Endothelial cell of umbilical vein (primary cell): Measurements from ENCODE around the gene EPN2. TPM values are rescaled to one million over a fixed set of nuclear protein-coding genes. Genes with fewer than 3 reads are reported as not detected.

Experiments used
- BruUV-seq: library from RNA; stranded (reverse); fragments of 400-500 nt; replicated peaks from 2 replicates; lab custom pipeline; 2021; lab: Mats Ljungman, UMichigan
- CTCF ChIA-PET: fragments of 300-600, 350-600 bp; sonication (Branson Sonifier 250); formaldehyde crosslinking; loops from one replicate; lab custom pipeline; 2021; ENCODE audit warnings: antibody characterized with exemption, inconsistent platforms; lab: Charles Lee
- POLR2A ChIA-PET: fragments of 300-600, 350-600 bp; sonication (Branson Sonifier 250); formaldehyde crosslinking; loops from one replicate; lab custom pipeline; 2021; ENCODE audit warnings: antibody characterized with exemption, inconsistent platforms; lab: Charles Lee
- DNase-seq: peaks from one replicate; pipeline ENCODE4 v3.0.0-alpha.2; 2011; ENCODE audit warnings: low read depth, low spot score
- FAIRE-seq: peaks from 2 replicates; lab custom pipeline; 2011; peaks lifted over from hg19 to GRCh38; lab: Jason Lieb, UNC
- H2AFZ ChIP-seq: 2 replicates; pipeline ENCODE4 v1.6.0; 2012; ENCODE audit warnings: low read depth, low read length, control low read depth, inconsistent platforms
- H3K27ac ChIP-seq: 2 replicates; pipeline ENCODE4 v1.5.1; 2011; ENCODE audit warnings: low read depth, mild to moderate bottlenecking, control low read depth, low read length, moderate library complexity; ENCODE audit not compliant: insufficient read depth
- H3K27me3 ChIP-seq, 2 experiments: 2 replicates each; pipeline versions ENCODE4 v1.6.0 to v1.6.1; 2011; ENCODE audit warnings: low read length in 2 of 2, mixed read lengths in 1 of 2; ENCODE audit not compliant: control insufficient read depth in 2 of 2, insufficient read depth in 2 of 2
- H3K36me3 ChIP-seq, 2 experiments: 2 replicates in 1 of 2; 3 replicates in 1 of 2; pipeline ENCODE4 v1.5.1; 2011; ENCODE audit warnings: low read length in 2 of 2, mild to moderate bottlenecking in 1 of 2, moderate library complexity in 1 of 2; ENCODE audit not compliant: control insufficient read depth in 2 of 2, insufficient read depth in 2 of 2; ENCODE audit errors: extremely low read depth in 1 of 2
- H3K4me1 ChIP-seq: 3 replicates; pipeline ENCODE4 v1.5.1; 2011; ENCODE audit warnings: mild to moderate bottlenecking, low read length; ENCODE audit not compliant: control insufficient read depth, insufficient read depth; ENCODE audit errors: extremely low read depth
- H3K4me2 ChIP-seq: 2 replicates; pipeline ENCODE4 v1.6.1; 2011; ENCODE audit warnings: low read length, control low read depth, mixed read lengths; ENCODE audit not compliant: insufficient read depth
- H3K4me3 ChIP-seq, 3 experiments: fragments of 200-600 bp in 1 of 3; sonication (generic), shearing (Covaris generic) in 1 of 3; replicated peaks in 1 of 3; 2 replicates each; pipeline ENCODE4 v1.5.1; 2011 to 2016; ENCODE audit warnings: control low read depth in 3 of 3, low read length in 3 of 3, mild to moderate bottlenecking in 2 of 3, inconsistent platforms in 1 of 3, low read depth in 1 of 3, moderate library complexity in 1 of 3; ENCODE audit not compliant: insufficient read depth in 1 of 3
- H3K79me2 ChIP-seq: 2 replicates; pipeline ENCODE4 v1.6.0; 2012; ENCODE audit warnings: low read length, inconsistent platforms; ENCODE audit not compliant: control insufficient read depth, insufficient read depth
- H3K9ac ChIP-seq: replicated peaks from 2 replicates; pipeline ENCODE3; 2011; ENCODE audit warnings: low read length, control low read depth; ENCODE audit not compliant: insufficient read depth; ENCODE audit errors: extremely low read depth
- H3K9me1 ChIP-seq: replicated peaks from 3 replicates; pipeline ENCODE4 v1.6.0; 2011; ENCODE audit warnings: mild to moderate bottlenecking, low read length; ENCODE audit not compliant: control insufficient read depth, insufficient read depth; ENCODE audit errors: extremely low read depth
- H3K9me3 ChIP-seq: replicated peaks from 2 replicates; pipeline ENCODE4 v1.5.1; 2012; ENCODE audit warnings: low read length, inconsistent platforms; ENCODE audit not compliant: control insufficient read depth, insufficient read depth
- H4K20me1 ChIP-seq: replicated peaks from 2 replicates; pipeline ENCODE3; 2011; ENCODE audit warnings: mild to moderate bottlenecking, low read length; ENCODE audit not compliant: control insufficient read depth, insufficient read depth; ENCODE audit errors: extremely low read depth
- CTCF ChIP-seq, 2 donors: IDR thresholded peaks; 1 replicate in 1 of 2; 2 replicates in 1 of 2; pipeline ENCODE4 v1.5.1; 2011; ENCODE audit warnings: low read length in 2 of 2, mild to moderate bottlenecking in 2 of 2, moderate library complexity in 2 of 2, control low read depth in 1 of 2, inconsistent platforms in 1 of 2, low read depth in 1 of 2; ENCODE audit not compliant: insufficient read depth in 1 of 2; ENCODE audit errors: extremely low read depth in 1 of 2
- EZH2 ChIP-seq: IDR thresholded peaks from 2 replicates; pipeline ENCODE4 v1.6.1; 2012; ENCODE audit warnings: borderline replicate concordance, low read depth, mild to moderate bottlenecking, moderate library complexity, low read length, inconsistent platforms; ENCODE audit not compliant: severe bottlenecking
- FOS ChIP-seq: IDR thresholded peaks from 2 replicates; pipeline ENCODE4 v1.6.1; 2011; ENCODE audit warnings: mild to moderate bottlenecking, low read length, moderate library complexity, borderline replicate concordance; ENCODE audit not compliant: insufficient read depth
- GATA2 ChIP-seq: IDR thresholded peaks from 2 replicates; pipeline ENCODE4 v1.7.0; 2011; ENCODE audit warnings: low read depth, mild to moderate bottlenecking, moderate library complexity, mixed read lengths, low read length; ENCODE audit not compliant: insufficient read length, insufficient read depth
- JUN ChIP-seq: IDR thresholded peaks from 2 replicates; pipeline ENCODE4 v1.6.1; 2011; ENCODE audit warnings: borderline replicate concordance, low read depth; ENCODE audit not compliant: insufficient read length, insufficient read depth
- MAX ChIP-seq: IDR thresholded peaks from 2 replicates; pipeline ENCODE4 v1.6.1; 2011; ENCODE audit not compliant: insufficient read depth, insufficient read length
- MYC ChIP-seq: IDR thresholded peaks from one replicate; pipeline ENCODE4 v1.6.1; 2011; ENCODE audit warnings: mild to moderate bottlenecking, low read depth, low read length
- POLR2A ChIP-seq: IDR thresholded peaks from 2 replicates; pipeline ENCODE4 v1.6.1; 2012; ENCODE audit warnings: low read depth, mild to moderate bottlenecking, control low read depth, low read length
- POLR2AphosphoS5 ChIP-seq: IDR thresholded peaks from 2 replicates; pipeline ENCODE4 v1.6.1; 2012; ENCODE audit warnings: low read depth, mild to moderate bottlenecking, control low read depth, low read length, moderate library complexity; ENCODE audit not compliant: insufficient read depth
- dilution Hi-C: fragments of 300-500 bp; cut with MboI; formaldehyde crosslinking; loops from one replicate; pipeline ENCODE4 v1.15.0; 2019; ENCODE audit warnings: low sequenced_read_pairs; ENCODE audit not compliant: extremely low pct_ligation_motif_present
- intact Hi-C: fragments of 100-400 bp; cut with micrococcal nuclease; formaldehyde crosslinking; loops from one replicate; pipeline ENCODE4 v1.10.0; 2022
- polyA plus RNA-seq, 4 experiments: library from polyadenylated mRNA; depleted of rRNA in 3 of 4; stranded (reverse) in 3 of 4; unstranded in 1 of 4; fragments of >200 nt; gene quantifications; 2 replicates each; pipeline versions ENCODE4 v1.2.1 to v1.2.3, GENCODE V29; 2011 to 2012; ENCODE audit warnings: missing spikeins in 1 of 4
- total RNA-seq: library from RNA; stranded (reverse); gene quantifications from 2 replicates; pipeline ENCODE4 v1.2.3, GENCODE V29; 2021

Gene EPN2
- total and polyA plus RNA-seq, 2 donors (not counting 3 experiments of a cell fraction or from before 2014, with no cell fraction given): 40.3 to 70.5 TPM

- CTCF ChIA-PET: interaction anchor here (4.2 kb wide), 1 partner anchor 9 kb away, joined by 23 read pairs; the partner anchor contains the start of gene B9D1
- intact Hi-C loops: no loop called here
- no peak for FAIRE-seq
Measured at GRCh38 chr17:19372011-19372370, 134.8 kb downstream of the EPN2 start.

More at GRCh38 chr17:19372011-19372370, 134.8 kb downstream of the EPN2 start:
- Histone ChIP-seq H3K9ac (no peak overlapping the region), H3K4me1 (no peaks in the 10 kb centered on the region), H3K27me3 (no peaks in the 10 kb centered on the region), H4K20me1 (no peaks in the 10 kb centered on the region), H3K9me3 (no peaks in the 10 kb centered on the region), H3K79me2 (no peaks in the 10 kb centered on the region), H3K4me3 (no peak overlapping the region), H3K9me1 (no peaks in the 10 kb centered on the region), H3K36me3 (no peaks in the 10 kb centered on the region), H3K4me2 (no peak overlapping the region), H3K27ac (no peak overlapping the region), H2AFZ (no peak overlapping the region)
- no TSS peak for BruUV-seq
- no peak for TF ChIP-seq GATA2
- TF ChIP-seq FOS: no peak
- TF ChIP-seq JUN: no peak
- no peak for TF ChIP-seq CTCF (IDR thresholded peaks at IDR 0.05; ENCODE audit: extremely low read depth in 1 of 2, insufficient read depth in 1 of 2, low read depth in 1 of 2, low read length in 2 of 2)
- TF ChIP-seq POLR2AphosphoS5: no peak
- no peak for TF ChIP-seq MAX
- TF ChIP-seq MYC: no peak
- TF ChIP-seq POLR2A: no peak
- no peak for TF ChIP-seq EZH2
- POLR2A ChIA-PET: no interaction called here
- dilution Hi-C loops: no loop called here
- DNase-seq: no peak
